ENCODE data around the gene SKP2.

Gene SKP2

DNA sequence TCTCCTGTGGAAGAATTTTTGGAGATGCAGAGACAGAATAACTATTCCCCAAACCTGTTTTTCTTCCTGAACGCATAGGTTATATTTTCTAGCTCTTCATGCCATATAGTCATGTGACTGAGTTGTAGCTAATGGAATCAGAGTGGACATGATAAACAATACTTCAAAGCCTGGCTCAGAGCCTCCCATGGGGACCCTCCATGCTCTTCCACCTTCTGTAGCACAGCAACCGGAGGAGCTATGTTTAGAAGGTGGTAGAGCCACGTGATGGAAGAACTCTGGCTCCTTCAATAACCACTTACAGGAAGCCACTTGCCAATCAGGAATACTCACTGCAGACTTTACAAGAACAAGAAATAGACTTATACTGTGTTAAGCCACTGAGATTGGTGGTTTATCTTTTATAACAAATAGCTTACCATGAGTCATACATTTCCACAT lies 50.6 kb downstream of the SKP2 start:
- H3K27me3 ChIP-seq, result no peaks in the 10 kb centered on the region
- H3K4me1 ChIP-seq (ENCODE audit: control insufficient read depth in 1 of 2, insufficient read depth in 1 of 2, low read depth in 1 of 2, low read length in 1 of 2), result peaks cover 5 to 8% of the 10 kb centered on the region in 2 experiments
- TF ChIP-seq, protein P1, sequence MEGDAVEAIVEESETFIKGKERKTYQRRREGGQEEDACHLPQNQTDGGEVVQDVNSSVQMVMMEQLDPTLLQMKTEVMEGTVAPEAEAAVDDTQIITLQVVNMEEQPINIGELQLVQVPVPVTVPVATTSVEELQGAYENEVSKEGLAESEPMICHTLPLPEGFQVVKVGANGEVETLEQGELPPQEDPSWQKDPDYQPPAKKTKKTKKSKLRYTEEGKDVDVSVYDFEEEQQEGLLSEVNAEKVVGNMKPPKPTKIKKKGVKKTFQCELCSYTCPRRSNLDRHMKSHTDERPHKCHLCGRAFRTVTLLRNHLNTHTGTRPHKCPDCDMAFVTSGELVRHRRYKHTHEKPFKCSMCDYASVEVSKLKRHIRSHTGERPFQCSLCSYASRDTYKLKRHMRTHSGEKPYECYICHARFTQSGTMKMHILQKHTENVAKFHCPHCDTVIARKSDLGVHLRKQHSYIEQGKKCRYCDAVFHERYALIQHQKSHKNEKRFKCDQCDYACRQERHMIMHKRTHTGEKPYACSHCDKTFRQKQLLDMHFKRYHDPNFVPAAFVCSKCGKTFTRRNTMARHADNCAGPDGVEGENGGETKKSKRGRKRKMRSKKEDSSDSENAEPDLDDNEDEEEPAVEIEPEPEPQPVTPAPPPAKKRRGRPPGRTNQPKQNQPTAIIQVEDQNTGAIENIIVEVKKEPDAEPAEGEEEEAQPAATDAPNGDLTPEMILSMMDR (IDR thresholded peaks at IDR 0.05), result no peak
- no peak overlapping the region for H3K27ac ChIP-seq
- no peaks in the 10 kb centered on the region for H3K9me3 ChIP-seq
- no peak overlapping the region for H3K4me3 ChIP-seq (ENCODE audit: low read depth in 1 of 2, low read length in 1 of 2)
- peaks cover 17% of the 10 kb centered on the region for H3K36me3 ChIP-seq

DNA sequence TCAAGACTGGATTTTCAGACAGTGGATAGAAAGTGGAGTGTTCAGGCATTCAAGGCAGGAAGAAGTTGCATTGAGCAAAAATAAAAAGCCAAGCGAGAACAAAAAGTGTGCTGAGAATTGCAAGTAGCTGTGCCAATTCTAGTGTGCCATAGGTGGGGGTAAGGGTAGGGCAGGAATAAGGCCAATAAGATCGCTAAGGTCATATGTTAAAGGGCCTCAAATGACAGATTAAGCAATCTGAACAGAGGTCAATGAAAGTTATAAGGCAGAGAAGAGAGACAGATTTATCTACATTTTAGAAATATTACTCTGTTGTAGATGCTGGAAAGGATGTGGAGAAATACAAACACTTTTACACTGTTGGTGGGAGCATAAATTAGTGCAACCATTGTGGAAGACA lies 53.4 kb downstream of the SKP2 start:
- peaks cover 17% of the 10 kb centered on the region for H3K36me3 ChIP-seq
- H3K27me3 ChIP-seq, result no peaks in the 10 kb centered on the region
- TF ChIP-seq, protein P1 (IDR thresholded peaks at IDR 0.05), result no peak
- no peak overlapping the region for H3K27ac ChIP-seq
- H3K4me1 ChIP-seq (ENCODE audit: control insufficient read depth in 1 of 2, insufficient read depth in 1 of 2, low read depth in 1 of 2, low read length in 1 of 2), result no peaks in the 10 kb centered on the region
- no peaks in the 10 kb centered on the region for H3K9me3 ChIP-seq
- no peak overlapping the region for H3K4me3 ChIP-seq (ENCODE audit: low read depth in 1 of 2, low read length in 1 of 2)

DNA sequence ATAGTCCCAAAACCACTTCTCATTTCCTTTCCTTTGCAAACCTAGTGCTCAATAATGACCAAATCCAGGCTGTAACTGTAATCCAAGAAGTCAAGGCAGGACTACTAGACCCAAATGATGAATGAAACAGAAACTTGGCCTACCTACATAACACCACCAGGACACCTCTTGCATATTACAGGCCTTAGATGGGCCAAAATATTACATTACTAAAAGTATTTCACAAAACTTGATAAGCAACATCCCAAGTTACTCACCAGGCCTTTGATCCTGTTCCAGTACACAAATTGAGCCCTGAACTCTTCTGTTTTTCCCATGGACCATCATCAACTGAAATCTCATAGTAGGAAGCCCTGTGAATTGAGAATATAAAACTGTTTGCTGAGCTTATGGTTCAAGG lies 55.0 kb downstream of the SKP2 start:
- Histone ChIP-seq H3K27me3 (no peaks in the 10 kb centered on the region), H3K4me1 (ENCODE audit: control insufficient read depth in 1 of 2, insufficient read depth in 1 of 2, low read depth in 1 of 2, low read length in 1 of 2) (no peaks in the 10 kb centered on the region), H3K27ac (no peak overlapping the region), H3K9me3 (no peaks in the 10 kb centered on the region), H3K4me3 (ENCODE audit: low read depth in 1 of 2, low read length in 1 of 2) (no peak overlapping the region), H3K36me3 (peaks cover 13% of the 10 kb centered on the region)
- TF ChIP-seq, protein P1 (IDR thresholded peaks at IDR 0.05), result no peak

DNA sequence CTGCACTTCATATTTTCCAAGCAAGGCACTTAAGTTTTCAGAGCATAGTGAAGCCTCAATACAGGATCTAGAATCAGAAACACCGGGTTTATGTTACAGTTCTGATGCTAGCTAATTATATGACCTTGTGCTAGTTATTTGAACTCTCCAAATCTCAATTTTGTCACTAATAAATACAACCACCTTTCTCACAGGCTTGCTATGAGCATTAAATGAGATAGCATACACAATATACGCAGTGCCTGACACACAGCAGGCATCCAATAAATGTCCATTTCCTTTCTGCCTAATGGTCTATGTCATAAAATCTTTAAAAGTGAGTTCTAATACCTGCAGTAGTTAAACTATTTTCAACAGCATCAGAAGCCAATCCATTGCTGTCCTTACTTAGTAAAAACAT lies 56.9 kb downstream of the SKP2 start:
- Histone ChIP-seq H3K36me3 (peaks cover 7% of the 10 kb centered on the region), H3K4me3 (ENCODE audit: low read depth in 1 of 2, low read length in 1 of 2) (no peak overlapping the region), H3K27me3 (no peaks in the 10 kb centered on the region), H3K4me1 (ENCODE audit: control insufficient read depth in 1 of 2, insufficient read depth in 1 of 2, low read depth in 1 of 2, low read length in 1 of 2) (no peaks in the 10 kb centered on the region), H3K27ac (no peak overlapping the region), H3K9me3 (no peaks in the 10 kb centered on the region)
- TF ChIP-seq, protein P1 (IDR thresholded peaks at IDR 0.05), result no peak

DNA sequence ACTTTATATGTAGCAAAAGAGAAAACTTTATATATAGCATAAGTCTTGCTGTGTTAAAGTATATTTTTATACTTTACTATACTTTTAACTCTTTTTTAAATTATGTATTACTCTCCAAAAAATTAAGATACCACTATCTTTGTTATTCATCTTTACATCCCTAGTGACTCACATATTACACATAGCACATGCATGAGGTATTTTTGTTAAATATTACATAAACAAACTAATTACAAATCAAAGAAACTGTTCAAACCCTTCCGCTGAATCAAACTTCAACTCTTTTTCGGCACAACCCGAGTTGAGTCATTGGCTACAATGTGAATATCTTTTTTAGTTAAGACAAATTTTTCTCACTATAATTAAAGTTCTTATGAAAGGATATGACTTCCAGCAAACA lies 57.8 kb downstream of the SKP2 start:
- no peak overlapping the region for H3K4me3 ChIP-seq (ENCODE audit: low read depth in 1 of 2, low read length in 1 of 2)
- peaks cover 7% of the 10 kb centered on the region for H3K36me3 ChIP-seq
- H3K27me3 ChIP-seq, result no peaks in the 10 kb centered on the region
- no peaks in the 10 kb centered on the region for H3K9me3 ChIP-seq
- H3K4me1 ChIP-seq (ENCODE audit: control insufficient read depth in 1 of 2, insufficient read depth in 1 of 2, low read depth in 1 of 2, low read length in 1 of 2), result no peaks in the 10 kb centered on the region
- no peak overlapping the region for H3K27ac ChIP-seq
- TF ChIP-seq, protein P1 (IDR thresholded peaks at IDR 0.05), result no peak

DNA sequence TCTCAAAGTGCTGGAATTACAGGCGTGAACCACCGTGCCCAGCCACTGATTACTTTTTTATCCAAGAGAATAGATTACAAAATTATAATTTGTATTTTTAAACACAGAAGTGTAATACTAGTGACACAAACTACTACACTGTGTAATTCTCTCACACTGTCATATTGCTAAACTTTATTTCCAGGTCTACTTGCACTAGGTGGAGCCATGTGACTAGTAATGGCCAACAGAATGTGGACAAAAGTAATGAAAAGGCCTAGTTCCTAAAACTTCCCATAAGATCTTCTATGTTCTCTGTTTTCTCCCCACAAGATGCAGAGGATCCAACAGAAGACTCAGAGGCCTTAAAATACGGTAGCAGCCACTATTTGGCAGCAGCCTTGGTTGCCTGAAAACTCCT lies 62.5 kb downstream of the SKP2 start:
- Histone ChIP-seq H3K27ac (no peak overlapping the region), H3K9me3 (no peaks in the 10 kb centered on the region), H3K4me3 (ENCODE audit: low read depth in 1 of 2, low read length in 1 of 2) (no peak overlapping the region), H3K36me3 (peaks cover 4% of the 10 kb centered on the region), H3K4me1 (ENCODE audit: control insufficient read depth in 1 of 2, insufficient read depth in 1 of 2, low read depth in 1 of 2, low read length in 1 of 2) (no peaks in the 10 kb centered on the region), H3K27me3 (no peaks in the 10 kb centered on the region)
- TF ChIP-seq, protein P1 (IDR thresholded peaks at IDR 0.05), result no peak
